Glomerular visceral epithelial cell (primary cell): ENCODE data around the gene SMAD9.

Source experiments
- DNase-seq: peaks from one replicate; pipeline ENCODE4 v3.0.0-alpha.2; 2016; ENCODE audit errors: extremely low spot score

Gene SMAD9

DNA sequence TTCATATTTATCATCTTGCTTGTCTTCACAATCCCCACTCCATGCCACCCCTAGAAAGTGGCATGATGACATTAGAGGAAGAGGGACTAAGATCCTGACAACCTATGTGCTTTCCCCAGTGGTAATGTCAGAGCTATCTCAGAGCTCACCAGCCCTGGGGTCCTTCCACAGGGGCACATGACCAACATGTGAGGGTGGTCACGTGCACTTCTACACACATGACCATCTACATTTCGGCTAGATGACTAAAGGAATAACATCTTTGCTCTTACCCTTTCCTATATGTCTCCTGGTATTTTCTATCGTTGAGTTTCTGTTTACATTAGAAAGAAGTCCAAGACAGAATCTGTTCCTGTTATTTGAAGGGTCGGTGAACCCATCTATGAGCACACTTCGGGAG is 54.8 kb downstream of the SMAD9 start:
- DNase-seq: no peak

DNA sequence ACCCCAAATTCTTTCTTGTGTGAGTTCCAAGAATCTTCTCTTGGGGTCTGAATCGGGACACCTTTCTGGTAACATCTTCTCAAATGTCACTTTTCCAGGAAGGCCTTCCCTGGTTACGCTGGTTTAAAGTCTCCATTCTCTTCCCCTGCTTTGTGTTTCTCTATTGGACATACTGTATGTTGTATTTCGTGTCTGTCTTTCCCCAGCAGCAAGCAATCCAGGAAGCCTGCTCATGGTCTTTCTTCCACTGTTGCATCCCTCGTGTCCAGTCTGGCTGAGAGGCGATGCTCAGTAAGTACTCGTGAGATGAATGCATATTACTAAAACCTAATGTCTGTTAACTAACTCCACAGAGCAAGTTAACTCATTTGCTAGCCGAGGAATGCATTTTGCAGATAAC is 57.3 kb downstream of the SMAD9 start:
- no peak for DNase-seq

DNA sequence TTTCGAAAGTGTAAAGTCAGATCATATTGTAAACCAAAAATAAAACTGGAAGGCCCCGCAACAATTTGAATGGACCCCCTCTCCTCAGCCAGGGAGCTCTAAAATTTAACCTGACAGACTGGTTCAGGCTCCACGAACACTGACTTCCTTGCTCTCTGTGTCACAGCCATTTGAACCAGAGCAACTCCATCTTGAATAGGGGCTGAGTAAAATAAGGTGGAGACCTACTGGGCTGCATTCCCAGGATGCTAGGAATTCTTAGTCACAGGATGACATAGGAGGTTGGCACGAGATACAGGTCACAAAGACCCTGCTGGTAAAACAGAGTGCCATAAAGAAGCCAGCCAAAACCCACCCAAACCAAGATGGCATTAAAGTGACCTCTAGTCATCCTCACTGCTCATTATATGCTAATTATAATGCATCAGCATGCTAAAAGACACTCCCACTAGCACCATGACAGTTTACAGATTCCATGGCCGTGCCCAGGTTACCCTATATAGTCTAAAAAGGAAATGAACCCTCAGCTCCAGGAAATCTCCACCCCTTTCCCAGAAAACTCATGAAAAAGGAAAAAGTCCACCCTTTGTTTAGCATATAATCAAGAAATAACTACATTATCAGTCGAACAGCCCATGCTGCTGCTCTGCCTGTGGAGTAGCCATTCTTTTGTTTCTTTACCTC is 57.9 kb downstream of the SMAD9 start:
- no peak for DNase-seq

DNA sequence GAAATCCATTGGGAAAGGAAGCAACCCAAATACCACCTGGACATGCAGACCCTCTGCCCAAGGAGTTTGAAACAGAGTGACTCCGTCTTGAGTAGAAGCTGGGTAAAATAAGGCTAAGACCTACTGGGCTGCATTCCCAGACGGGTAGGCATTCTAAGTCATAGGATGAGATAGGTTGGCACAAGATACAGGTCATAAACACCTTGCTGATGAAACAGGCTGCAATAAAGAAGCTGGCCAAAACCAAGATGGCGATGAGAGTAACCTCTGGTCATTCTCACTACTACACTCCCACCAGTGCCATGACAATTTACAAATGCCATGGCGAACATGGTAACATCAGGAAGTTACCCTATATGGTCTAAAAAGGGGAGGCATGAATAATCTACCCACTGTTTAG is 60.8 kb downstream of the SMAD9 start:
- DNase-seq: no peak

DNA sequence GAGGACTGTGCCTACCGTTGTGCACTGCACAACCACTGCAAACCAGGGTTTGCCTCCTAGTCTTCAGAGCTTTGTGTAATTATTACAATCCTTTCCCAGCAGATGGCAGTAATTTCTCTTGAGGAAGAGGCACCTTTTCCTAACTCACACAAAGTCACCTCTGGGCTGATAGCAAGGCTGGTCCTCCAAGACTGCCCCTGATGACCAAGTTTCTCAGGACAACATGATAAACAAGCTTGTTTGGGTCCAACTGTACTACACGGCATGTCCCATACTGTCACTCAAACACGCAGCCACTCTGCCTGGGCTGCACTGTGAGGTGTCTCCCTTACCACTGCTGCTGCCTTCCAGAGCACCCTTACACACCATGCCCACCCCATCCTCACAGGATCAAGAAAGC is 61.7 kb downstream of the SMAD9 start:
- peak; percentile 54 for DNase-seq

DNA sequence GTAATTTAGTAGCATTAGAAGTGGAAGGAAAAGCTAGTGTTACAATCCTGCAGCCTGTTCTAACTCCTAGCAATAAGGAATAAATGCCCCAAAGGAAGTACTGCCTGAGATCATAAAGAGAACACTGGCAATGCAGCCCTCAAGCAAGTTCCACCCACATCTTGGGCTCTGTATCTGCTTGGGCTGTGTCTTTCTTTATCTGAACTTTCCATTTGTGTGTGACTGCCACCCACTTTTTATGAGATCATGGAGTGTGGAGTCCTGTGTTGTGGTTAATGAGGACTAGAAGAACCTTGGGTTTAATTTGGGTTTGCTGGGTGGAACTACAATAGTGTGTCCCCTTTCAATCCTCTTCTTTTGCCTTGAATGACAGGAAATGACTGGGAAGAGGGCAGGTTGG is 62.8 kb downstream of the SMAD9 start:
- no peak for DNase-seq

DNA sequence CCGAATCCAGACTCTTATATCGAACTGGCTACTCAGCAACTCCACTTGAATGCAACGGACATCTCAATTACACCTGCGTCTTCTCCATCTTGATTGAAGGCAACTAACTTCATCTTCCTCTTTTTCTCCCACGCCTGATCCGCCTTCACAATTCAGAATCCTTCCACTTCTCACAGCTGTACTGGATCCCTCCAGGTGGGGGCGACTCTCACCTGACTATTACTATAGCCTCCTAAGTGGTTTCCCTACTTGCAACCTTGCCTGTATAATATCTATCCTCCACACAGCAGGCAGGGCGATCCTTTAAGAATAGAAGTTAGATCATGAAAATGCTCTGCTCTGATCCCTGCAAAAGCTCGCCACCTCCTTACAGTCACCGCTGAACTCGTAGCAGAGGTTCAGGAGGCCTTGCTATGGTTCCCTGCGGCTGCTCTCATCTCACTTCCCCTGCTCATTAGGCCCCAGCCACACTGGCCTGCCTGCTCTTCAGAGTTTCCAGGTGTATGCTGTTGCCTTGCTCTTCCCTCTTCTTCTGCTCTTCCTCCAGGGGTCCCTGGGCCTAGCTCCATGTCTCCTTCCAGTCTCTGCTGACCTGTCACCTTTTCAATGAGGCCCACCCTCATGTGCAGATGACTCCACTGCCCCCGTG is 69.1 kb downstream of the SMAD9 start:
- no peak for DNase-seq

DNA sequence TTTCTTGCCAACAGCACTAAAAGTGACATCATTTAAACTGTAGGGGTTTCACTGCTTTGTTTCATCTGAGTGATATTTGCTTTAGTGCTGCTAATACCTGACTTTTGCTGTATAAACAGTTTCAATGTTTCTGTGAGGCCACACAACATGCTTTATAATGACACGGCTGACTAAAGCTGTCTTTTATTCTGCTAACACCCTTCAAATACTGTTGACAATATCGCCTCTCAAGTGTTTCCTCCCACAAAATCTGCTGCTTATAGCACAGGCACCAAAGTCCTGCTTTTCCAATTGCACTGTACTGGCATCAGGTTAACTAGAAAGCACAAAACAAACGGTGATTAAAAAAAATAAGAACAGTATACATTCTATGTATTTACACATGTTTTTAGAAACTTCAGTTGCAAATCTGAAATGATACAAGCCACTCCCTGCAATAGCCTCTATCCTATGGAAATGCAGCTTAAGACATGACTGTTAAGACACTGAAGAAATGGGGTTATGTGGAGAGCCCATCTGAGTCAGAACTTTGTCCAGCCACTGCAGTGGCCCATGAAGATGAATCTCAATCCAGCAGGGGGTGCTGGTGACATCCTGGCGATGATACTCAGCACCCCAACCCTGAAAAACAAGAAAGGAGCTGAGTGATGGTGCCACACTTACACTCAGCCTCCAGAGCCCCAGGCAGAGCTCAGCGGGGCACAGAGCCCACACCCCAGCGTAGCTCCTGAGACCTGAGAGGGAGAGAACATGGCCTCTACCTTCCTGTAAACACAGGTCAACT is 71.6 kb downstream of the SMAD9 start:
- DNase-seq: no peak

DNA sequence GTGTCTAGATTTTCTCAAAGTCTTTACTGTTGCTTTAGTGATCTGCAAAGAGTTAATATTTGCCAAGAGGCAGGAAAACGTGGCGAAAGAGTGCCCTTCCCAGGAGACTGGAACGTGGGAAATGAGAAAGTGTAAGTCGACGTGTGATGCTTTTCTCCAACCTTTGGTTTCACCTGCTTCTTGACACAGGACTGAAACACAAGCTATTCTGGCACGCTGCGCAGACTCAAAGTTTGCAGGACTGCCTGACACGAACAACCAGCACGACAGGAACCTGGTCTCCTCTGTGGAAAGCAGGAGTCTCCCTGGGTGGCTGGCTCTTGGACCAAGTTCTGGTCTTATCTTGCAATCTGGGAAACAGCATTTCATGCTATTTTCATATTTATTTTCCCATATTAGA is 72.4 kb downstream of the SMAD9 start:
- DNase-seq: no peak

DNA sequence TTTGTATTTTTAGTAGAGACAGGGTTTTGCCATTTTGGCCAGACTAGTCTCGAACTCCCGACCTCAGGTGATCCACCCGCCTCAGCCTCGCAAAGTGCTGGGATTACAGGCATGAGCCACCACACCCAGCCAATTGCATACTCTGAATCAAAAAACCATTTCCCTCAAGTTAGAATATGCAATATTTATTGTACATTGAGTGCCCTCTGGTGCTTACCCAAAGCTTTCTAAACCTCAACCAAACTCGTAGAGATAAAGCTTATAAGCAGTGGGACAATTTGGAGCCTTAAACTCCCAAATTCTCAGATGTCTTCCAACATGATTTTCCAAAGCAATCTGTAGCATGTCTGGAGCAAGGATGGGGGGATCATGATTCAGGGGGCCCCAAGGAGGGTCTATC is 78.6 kb downstream of the SMAD9 start:
- DNase-seq: no peak

DNA sequence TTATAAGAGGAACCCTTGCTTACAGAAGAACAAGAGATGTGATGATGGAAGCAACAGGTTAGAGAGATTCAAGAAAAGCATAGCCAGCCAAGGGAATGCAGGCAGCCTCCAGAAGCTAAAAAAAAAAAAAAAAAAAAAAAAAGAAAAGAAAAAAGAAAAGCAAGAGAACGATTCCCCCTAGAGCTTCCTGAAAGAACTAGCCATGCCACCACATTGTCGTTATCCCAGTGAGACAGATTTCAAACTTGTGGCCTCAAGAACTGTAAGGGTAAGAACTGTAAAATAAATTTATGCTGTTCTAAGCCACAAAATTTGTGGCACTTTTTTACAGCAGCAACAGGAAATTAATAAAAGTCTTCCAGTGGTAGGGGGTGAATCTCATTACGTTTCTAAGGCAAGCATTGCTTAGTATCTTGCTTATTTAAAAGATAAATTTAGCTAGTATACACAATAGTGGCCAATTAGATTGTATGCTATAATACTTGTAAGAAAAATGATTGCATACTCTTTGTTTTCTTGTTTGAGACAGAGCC is 79.3 kb downstream of the SMAD9 start:
- no peak for DNase-seq

DNA sequence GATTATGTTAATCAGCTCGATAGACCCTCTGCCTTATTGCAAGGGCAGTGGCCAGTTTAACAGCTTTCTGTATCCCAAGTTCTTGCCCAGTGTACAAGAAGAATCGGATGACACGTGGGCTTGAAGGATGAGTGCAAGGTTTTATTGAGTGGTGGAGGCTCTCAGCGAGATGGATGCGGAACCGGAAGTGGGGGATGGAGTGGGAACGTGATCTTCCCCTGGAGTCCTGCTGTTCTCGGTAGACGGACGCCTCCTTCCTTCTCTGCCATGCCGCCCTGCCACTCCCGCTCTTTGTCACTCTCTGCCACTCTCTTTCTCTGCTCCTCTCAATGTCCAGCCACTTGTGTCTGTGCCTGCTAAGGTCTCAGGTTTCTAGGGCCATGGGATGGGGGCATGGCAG is 80.1 kb downstream of the SMAD9 start:
- no peak for DNase-seq

DNA sequence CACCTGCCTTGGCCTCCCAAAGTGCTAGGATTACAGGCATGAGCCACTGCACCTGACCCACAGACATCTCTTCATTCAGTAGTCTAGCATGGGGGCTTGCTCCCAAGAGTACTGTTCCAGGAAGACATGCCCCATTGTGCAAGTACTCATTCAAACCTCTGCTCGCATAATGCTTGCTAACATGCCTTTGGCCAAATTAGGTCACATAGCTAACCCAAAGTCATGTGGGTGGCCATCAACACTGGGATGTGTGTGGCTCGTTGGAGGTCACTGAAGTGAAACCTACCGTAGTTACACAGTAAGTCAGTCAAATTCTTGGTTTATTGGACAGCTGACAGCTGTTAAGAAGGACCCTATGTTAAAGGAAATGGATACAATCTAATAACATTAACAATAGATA is 80.8 kb downstream of the SMAD9 start:
- peak; percentile 39 for DNase-seq

DNA sequence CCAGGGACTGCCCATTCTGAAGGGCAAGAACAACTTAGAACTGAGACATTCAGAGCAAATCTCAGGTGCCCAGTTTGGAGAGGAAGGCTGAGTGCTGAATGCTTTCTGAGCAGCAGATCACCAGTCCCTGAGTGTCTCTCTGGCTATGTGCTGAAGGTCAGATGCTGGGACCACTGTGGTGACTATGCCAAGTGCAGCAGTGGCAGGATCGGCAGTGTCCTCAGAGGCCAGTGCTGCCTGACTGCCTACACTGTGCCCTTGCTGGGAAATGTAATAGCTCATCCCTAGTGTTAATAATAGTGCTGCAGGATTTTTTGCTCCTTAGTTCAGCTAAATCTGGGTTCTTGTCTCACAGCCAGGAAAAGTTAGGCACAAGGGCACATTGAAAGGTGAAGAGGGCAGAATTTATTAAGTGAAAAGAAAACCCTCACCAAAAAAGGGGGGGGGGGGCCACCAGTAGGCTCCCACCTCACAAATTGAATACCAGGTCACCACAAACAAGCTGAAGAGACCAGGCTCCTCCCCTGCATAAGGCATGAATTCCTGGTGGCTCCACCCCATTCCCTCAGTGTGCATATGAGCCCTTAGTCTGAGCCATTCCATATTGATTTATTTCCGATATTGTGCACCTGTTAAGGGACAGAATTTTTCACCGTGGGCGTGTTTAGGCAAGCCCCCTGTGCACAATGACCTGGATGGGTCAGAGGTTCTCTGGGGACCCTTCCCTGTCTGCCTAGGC is 82.5 kb downstream of the SMAD9 start:
- DNase-seq: no peak

DNA sequence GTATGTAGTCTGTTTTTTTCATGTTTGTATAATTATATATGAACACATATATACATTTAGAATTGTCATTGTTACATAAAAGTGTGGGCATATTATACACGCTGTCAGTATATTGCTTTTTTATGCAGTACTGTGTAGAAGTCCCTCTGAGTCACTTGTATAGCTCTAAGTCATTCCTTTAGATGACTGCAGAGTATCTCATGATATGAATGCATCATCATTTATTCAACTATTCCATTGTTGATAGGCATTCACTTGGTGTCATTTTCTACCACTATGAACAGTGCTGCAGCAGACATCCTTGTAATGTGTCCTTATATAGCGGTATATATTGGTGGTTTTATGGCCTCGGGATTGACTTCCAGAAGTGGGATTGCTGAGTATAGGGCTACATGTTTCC is 85.7 kb downstream of the SMAD9 start:
- DNase-seq: no peak

DNA sequence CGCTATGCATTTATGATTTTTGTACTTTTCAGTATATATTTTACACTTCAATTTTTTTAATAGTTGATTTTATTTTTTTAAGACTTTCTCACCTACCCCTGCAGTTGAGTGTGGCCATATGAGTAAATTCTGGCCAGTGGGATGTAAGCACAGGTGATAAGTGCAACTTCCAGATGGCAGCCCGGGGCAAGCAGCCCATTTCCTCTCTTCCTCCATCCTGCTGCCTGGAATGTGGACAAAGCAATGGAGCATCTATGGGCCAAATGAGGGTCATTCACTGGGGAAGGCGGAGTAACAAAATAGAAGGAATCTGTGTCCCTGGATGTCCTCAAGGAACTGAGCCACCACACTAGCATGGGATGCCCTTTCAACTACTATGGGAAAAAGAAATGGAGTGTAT is 88.7 kb downstream of the SMAD9 start:
- no peak for DNase-seq

DNA sequence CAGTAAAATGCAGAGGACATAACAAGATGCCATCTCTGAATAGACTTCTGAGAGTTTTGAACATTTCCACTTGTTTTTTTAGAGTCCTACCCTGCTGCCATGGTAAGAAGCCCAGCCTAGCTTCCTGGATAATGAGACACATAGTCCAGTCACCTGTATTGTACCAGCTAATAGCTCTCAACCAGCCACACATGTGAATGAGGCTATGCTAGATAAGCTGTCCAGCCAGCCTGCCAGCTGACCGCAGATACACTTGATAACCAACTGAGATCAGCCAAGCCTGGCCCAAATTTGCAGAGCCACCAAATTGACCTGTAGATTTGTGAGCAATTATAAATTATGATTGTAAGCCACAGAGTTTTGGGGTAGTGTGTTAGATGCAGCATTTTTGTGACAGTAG is 90.3 kb downstream of the SMAD9 start:
- no peak for DNase-seq

DNA sequence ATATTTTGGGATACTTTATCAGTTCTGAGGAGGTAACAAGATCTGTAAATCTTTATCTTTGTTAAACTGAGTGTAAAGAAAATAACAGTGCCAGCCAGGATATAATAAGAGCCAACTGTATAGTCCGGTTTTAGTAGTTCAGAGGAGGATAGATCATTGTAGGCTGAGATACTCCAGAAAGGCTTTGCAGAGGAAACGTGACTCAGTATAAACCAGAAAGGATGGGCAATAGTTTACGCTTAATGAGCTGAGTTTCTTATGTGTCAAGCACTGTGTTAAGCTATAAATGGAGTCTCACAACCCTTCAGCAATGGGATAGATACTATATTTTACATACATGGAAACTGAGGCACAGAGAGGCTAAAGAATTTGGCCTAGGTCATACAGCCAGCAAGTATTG is 97.3 kb downstream of the SMAD9 start:
- DNase-seq: no peak

DNA sequence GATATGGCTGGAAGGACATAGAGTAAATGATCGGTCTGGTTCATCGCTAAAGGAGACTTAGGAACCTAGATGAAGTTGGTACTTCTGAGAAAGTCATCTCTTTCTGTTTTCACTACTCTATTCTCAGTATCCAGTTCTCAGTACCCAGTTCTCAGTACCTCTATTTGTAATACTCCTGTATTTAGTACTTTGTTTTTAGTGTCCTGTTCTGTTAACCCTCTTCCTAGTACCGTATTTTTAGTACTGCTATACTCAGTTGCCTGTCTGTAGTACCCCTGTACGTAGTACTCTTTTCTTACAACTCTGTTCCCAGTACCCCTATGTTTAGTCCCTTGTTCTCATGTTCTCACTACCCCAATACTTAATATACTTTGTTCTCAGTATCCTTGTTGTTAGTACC is 99.8 kb downstream of the SMAD9 start:
- peak; percentile 7 for DNase-seq

DNA sequence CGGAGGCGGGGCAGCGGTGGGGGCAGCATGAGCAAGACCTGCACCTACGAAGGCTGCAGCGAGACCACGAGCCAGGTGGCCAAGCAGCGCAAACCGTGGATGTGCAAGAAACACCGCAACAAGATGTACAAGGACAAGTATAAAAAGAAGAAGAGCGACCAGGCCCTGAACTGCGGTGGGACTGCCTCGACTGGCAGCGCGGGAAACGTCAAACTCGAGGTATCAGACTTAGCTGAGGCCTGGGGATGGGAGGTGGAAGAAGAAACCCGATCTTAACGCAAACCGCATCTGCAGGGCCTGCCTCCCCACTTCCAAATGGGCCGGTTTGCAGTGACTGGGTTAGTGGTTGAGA is 100.3 kb downstream of the SMAD9 start:
- DNase-seq: peak; percentile 33

DNA sequence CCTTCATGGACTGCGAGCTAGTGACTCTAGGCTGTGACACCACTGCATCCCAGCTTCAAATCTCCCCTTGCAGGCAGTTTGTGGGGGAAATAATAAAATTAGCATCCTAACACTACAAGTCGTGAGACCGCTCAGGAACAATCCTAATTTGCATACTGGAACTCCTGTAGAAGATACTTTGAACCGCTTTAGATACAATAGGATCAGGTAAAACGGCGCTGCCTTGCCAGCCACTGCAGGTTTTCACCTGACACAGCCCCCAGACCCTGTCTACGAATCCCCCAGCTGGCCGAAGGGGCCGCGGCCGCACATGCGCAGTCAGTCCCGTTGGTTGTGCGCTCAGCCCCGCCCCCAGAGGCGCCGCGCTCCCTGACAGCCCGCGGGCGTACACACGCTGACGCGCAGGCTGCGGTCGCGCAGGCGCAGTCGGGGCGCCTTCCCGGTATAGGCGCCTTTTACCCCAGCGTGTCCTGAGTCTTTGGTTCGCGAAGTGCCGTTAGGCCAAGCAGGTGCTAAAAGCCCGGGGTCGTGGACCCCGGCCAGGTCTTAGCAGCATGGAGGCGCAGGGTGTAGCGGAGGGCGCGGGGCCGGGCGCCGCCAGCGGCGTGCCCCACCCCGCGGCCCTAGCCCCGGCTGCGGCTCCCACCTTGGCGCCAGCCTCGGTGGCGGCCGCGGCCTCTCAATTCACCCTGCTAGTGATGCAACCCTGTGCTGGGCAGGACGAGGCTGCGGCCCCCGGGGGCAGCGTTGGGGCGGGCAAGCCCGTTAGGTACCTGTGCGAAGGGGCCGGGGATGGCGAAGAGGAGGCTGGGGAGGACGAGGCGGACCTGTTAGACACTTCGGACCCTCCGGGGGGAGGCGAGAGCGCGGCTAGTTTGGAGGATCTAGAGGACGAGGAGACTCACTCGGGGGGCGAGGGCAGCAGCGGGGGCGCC is 101.0 kb downstream of the SMAD9 start, which contains the start of gene RFXAP:
TSS of gene RFXAP (plus strand) at position 419 of the 935 bp plus-strand sequence. CDS start at position 555, 136 bp downstream.
- peak; percentile 92 for DNase-seq
